ENCODE measurements around the gene DPP6.

Gene DPP6

DNA sequence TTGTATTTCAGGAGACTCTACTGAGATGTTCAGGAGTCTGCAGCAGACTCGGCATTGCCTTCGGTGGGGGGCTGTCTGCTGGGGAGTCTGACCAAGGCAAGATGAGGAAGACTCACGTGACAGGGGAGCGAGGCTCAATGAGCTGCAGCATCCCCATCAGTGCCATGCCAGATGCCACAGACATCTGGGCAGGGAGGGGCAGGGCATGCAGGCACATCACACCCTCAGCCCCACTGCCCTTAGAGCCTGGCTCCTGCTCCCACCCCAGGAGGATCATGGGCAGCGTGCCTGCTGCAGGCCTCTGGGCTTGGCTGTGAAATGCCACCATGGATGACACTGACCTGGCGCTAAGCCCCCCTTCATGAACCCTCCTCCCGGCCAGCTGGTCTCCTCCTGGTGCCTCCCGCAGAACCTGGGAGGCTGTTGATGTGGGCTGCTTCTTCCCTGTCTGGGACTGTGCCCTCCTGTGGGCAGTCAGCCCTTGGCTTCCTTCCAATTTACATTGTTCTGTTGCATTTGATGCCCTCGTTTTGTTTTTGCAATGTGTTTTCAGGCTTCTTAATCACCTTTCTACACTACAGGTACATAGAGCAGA, 715.7 kb downstream of the DPP6 start:
- TF ChIP-seq, protein P1, sequence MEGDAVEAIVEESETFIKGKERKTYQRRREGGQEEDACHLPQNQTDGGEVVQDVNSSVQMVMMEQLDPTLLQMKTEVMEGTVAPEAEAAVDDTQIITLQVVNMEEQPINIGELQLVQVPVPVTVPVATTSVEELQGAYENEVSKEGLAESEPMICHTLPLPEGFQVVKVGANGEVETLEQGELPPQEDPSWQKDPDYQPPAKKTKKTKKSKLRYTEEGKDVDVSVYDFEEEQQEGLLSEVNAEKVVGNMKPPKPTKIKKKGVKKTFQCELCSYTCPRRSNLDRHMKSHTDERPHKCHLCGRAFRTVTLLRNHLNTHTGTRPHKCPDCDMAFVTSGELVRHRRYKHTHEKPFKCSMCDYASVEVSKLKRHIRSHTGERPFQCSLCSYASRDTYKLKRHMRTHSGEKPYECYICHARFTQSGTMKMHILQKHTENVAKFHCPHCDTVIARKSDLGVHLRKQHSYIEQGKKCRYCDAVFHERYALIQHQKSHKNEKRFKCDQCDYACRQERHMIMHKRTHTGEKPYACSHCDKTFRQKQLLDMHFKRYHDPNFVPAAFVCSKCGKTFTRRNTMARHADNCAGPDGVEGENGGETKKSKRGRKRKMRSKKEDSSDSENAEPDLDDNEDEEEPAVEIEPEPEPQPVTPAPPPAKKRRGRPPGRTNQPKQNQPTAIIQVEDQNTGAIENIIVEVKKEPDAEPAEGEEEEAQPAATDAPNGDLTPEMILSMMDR (IDR thresholded peaks at IDR 0.05; ENCODE audit: insufficient read depth, low read length, missing control alignments), result no peak
- POLR2A ChIA-PET, result no interaction called here
- H3K4me3 ChIP-seq (ENCODE audit: low read depth, low read length), result no peak overlapping the region
- DNase-seq (ENCODE audit: low read depth, low spot score), result no peak
- CTCF ChIA-PET, result no interaction called here

DNA sequence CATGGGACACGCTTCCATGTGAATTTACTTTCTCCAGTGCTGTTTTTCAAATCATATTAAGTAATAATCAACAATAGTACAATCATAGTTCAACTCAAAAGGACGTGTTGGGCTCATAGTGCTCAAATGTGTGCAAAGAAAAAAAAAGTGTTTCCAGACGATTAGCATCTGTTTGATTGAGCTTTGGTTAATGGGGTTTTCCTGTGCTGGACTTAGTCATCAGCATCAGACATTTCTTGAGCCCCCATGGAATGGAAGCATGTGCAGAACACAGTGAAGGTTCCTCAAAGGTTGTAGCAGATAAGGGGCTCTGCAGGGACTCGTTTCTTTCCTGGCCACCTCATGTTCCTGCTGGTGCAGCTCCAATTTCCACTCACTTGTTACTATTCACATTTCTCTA, 716.8 kb downstream of the DPP6 start:
- ChIA-PET POLR2A (no interaction called here), CTCF (no interaction called here)

DNA sequence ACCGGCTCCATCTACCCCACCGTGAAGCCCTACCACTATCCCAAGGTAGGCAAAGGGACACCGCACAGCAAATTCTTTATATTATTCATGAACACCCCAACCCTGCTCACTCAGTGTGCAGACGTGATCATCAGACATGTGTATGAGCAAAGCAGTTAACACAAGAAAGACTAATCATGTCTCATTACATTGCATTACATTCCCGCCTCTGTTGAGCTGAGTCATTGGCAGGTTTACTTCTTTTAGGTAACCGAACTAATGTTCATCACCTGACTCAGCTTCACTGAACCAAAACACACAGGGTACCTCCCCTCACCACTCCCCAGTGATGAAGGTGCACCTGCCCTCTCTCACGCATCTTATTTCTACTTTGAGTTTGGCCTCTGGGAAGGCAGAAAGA, 717.3 kb downstream of the DPP6 start:
- no peak overlapping the region for H3K4me3 ChIP-seq (ENCODE audit: low read depth, low read length)
- no peak for DNase-seq (ENCODE audit: low read depth, low spot score)
- CTCF ChIA-PET, result no interaction called here
- TF ChIP-seq, protein P1 (IDR thresholded peaks at IDR 0.05; ENCODE audit: insufficient read depth, low read length, missing control alignments), result no peak
- POLR2A ChIA-PET, result no interaction called here

More for the DNA sequence above, 716.8 kb downstream of the DPP6 start:
- no peak overlapping the region for H3K4me3 ChIP-seq (ENCODE audit: low read depth, low read length)
- DNase-seq (ENCODE audit: low read depth, low spot score), result no peak
- TF ChIP-seq, protein P1 (IDR thresholded peaks at IDR 0.05; ENCODE audit: insufficient read depth, low read length, missing control alignments), result no peak

DNA sequence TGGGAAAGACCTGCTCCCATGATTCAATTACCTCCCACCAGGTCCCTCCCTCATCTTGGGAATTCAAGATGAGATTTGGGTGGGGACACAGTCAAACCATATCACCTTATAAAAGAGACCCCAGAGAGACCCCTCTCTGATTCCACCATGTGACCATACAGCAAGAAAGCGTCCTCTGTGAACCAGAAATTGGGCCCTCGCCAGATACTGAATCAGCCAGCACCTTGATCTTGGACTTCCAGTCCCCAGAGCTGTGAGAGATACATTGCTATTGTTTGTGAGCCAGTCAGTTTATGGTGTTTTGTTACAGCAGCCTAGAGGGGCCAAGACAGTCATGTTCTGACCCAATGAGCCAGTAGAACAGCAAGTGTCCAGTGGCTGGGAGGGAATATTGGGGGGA, 718.2 kb downstream of the DPP6 start:
- DNase-seq (ENCODE audit: low read depth, low spot score), result no peak
- ChIA-PET CTCF (no interaction called here), POLR2A (no interaction called here)
- H3K4me3 ChIP-seq (ENCODE audit: low read depth, low read length), result no peak overlapping the region
- TF ChIP-seq, protein P1 (IDR thresholded peaks at IDR 0.05; ENCODE audit: insufficient read depth, low read length, missing control alignments), result no peak

DNA sequence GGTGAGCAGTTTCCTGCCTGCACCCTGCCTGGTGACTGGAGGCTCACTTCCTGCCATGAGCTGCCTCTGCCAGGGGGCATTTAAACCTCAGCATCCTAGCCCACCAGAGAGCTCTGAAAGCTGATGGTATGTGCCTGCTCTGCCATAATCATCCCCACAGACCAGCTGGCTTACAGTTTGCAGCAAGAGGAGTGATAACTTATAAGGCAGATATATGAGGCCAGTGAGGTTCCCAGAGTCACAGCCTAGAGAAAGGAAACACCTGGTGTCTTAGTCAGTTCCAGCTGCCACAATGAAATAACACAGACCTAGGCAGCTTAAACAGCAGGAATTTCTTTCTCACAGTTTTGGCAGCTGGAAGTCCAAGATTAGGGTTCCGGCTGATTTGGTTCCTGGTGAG, 718.8 kb downstream of the DPP6 start:
- no peak overlapping the region for H3K4me3 ChIP-seq (ENCODE audit: low read depth, low read length)
- TF ChIP-seq, protein P1 (IDR thresholded peaks at IDR 0.05; ENCODE audit: insufficient read depth, low read length, missing control alignments), result no peak
- CTCF ChIA-PET, result no interaction called here
- POLR2A ChIA-PET, result no interaction called here
- DNase-seq (ENCODE audit: low read depth, low spot score), result no peak

DNA sequence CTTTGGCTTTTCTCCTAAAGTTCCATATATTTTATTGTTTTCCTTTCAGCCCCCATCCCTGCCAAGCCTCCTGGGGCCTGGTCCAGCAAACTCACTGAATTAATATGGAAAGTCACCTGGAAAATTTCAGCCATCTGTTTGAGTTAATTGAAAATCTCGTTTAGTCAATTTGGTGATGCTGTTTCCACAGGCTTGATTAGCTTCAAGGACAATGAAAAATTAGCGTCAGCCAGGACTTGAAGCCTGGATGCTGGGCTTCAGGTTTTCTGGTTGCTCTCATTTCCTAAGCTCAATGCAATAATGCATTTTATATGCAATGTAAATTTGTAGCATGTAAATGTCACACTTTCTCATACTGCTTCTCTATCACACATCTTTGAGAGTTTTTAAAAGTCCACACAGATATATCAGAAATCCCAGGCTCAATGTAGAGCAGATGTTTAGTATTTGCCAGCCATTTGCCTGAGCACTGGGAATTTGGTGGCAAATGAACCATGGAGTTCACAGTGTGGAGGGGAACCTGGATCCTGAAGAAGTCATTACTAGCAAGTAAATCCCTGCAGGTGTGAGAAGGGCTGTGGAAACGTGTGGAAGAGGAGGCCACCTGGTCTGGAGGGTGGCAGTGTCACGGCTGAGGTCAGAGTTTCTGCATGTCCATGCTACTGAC, 722.2 kb downstream of the DPP6 start:
- ChIA-PET CTCF (no interaction called here), POLR2A (no interaction called here)
- TF ChIP-seq, protein P1 (IDR thresholded peaks at IDR 0.05; ENCODE audit: insufficient read depth, low read length, missing control alignments), result no peak
- no peak overlapping the region for H3K4me3 ChIP-seq (ENCODE audit: low read depth, low read length)
- DNase-seq (ENCODE audit: low read depth, low spot score), result no peak
